Smooth muscle cell (in vitro differentiated cells): ENCODE data around the gene ASCL2. TPM values are rescaled to one million over a fixed set of nuclear protein-coding genes. Genes with fewer than 3 reads are reported as not detected.

Source experiments
- DNase-seq: peaks from one replicate; lab custom pipeline; 2025; ENCODE audit not compliant: unreplicated experiment; lab: John Stamatoyannopoulos, UW
- H2AFZ ChIP-seq: fragments of 200-600 bp; sonication (generic); 2 replicates; pipeline ENCODE4 v1.6.0; 2016; ENCODE audit warnings: antibody characterized with exemption, low read depth, mild to moderate bottlenecking
- H3F3A ChIP-seq: fragments of 200-600 bp; sonication (generic); 2 replicates; pipeline ENCODE4 v1.6.0; 2017; ENCODE audit warnings: antibody characterized with exemption, low read depth
- H3K27ac ChIP-seq: fragments of 200-600 bp; sonication (generic); 2 replicates; pipeline ENCODE4 v1.5.1; 2016; ENCODE audit warnings: low read depth, mild to moderate bottlenecking
- H3K27me3 ChIP-seq: fragments of 200-600 bp; sonication (generic); 2 replicates; pipeline ENCODE4 v1.6.1; 2016; ENCODE audit warnings: low read depth, mild to moderate bottlenecking
- H3K36me3 ChIP-seq: fragments of 200-600 bp; sonication (generic); 2 replicates; pipeline ENCODE4 v1.5.1; 2016; ENCODE audit warnings: low read depth
- H3K4me1 ChIP-seq: fragments of 200-600 bp; sonication (generic); 2 replicates; pipeline ENCODE4 v1.5.1; 2016; ENCODE audit warnings: low read depth
- H3K4me2 ChIP-seq: fragments of 200-600 bp; sonication (generic); 2 replicates; pipeline ENCODE4 v1.6.0; 2016; ENCODE audit warnings: mild to moderate bottlenecking
- H3K4me3 ChIP-seq: fragments of 200-600 bp; sonication (generic); 2 replicates; pipeline ENCODE4 v1.5.1; 2016; ENCODE audit warnings: mild to moderate bottlenecking
- H3K79me2 ChIP-seq: fragments of 200-600 bp; sonication (generic); 2 replicates; pipeline ENCODE4 v1.6.0; 2016; ENCODE audit warnings: low read depth, mild to moderate bottlenecking
- H3K9ac ChIP-seq: fragments of 200-600 bp; sonication (generic); 2 replicates; pipeline ENCODE4 v1.6.0; 2016; ENCODE audit warnings: low read depth
- H3K9me3 ChIP-seq: fragments of 200-600 bp; sonication (generic); replicated peaks from 2 replicates; pipeline ENCODE4 v1.5.1; 2016; ENCODE audit warnings: low read depth
- H4K20me1 ChIP-seq: fragments of 200-600 bp; sonication (generic); 2 replicates; pipeline ENCODE4 v1.6.0; 2016; ENCODE audit warnings: low read depth
- WGBS: methylation state at CpG from one replicate; pipeline ENCODE4 v1.1.7; 2016; ENCODE audit warnings: low lambda C conversion rate; 5-methylcytosine and 5-hydroxymethylcytosine counted together
- polyA plus RNA-seq: library from polyadenylated mRNA; unstranded; fragments of >200 nt; fragmentation: Nextera tagmentation; extraction: Ambion mirVana; gene quantifications from 2 replicates; pipeline ENCODE4 v1.2.1, GENCODE V29; 2016
- total RNA-seq: library from RNA; depleted of rRNA; stranded (reverse); fragments of >200 nt; gene quantifications from 2 replicates; pipeline ENCODE4 v1.2.3, GENCODE V29; 2014
- TF ChIP-seq, protein P1 (sequence below): fragments of 200-600 bp; sonication (generic); IDR thresholded peaks from 2 replicates; pipeline ENCODE4 v1.5.1; 2017; ENCODE audit warnings: borderline replicate concordance, mild to moderate bottlenecking, antibody characterized with exemption; ENCODE audit not compliant: insufficient read depth, poor library complexity, severe bottlenecking

The ASCL2 gene
- total and polyA plus RNA-seq, 2 experiments from 2014 or later: 0.33 TPM; not detected in 1

DNA sequence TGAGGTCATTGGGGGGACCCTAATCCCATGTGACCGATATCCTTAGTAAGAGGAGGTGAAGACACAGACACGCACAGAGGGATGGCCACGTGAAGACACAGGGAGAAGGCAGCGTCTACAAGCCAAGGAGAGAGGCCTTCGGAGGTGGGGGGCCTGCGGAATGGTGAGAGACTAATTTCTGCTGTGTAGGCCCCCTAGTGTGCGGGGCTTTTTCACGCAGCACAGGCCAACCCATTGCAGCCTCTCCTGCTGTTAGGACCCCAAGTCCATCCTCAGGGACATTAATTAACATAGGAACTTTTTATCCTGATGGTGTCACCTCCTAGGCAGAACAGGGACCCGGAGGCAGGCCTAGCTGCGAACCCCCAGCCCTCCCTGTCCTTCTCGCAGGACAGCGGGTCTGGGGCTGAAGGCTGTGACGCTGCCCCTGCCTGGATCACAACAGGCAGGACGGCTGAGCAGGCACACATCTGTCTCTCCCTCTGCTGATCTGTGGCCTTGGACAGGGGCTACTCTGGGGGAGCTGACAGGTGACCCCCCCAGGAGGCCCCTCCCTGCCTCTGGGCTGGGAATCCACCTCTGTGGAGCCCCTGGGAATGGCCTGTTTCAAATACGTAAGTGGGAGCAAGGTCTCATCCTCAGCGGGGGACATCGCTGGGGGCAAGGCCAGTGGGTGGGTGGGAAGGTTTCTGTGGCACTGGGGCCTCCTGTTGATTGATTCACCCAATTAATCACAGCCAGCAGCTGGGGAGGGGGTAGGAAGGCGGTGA, 7.9 kb downstream of the ASCL2 start:
- Histone ChIP-seq H3K9ac (no peak overlapping the region), H3K9me3 (no peaks in the 10 kb centered on the region), H3K27me3 (peaks cover 18% of the 10 kb centered on the region), H2AFZ (no peak overlapping the region), H3K4me1 (no peaks in the 10 kb centered on the region), H3K79me2 (no peaks in the 10 kb centered on the region), H3K36me3 (no peaks in the 10 kb centered on the region), H3K4me3 (no peak overlapping the region), H3K4me2 (no peak overlapping the region), H3F3A (no peaks in the 10 kb centered on the region), H3K27ac (no peak overlapping the region), H4K20me1 (no peaks in the 10 kb centered on the region)
- DNase-seq: no peak
- TF ChIP-seq, protein P1, sequence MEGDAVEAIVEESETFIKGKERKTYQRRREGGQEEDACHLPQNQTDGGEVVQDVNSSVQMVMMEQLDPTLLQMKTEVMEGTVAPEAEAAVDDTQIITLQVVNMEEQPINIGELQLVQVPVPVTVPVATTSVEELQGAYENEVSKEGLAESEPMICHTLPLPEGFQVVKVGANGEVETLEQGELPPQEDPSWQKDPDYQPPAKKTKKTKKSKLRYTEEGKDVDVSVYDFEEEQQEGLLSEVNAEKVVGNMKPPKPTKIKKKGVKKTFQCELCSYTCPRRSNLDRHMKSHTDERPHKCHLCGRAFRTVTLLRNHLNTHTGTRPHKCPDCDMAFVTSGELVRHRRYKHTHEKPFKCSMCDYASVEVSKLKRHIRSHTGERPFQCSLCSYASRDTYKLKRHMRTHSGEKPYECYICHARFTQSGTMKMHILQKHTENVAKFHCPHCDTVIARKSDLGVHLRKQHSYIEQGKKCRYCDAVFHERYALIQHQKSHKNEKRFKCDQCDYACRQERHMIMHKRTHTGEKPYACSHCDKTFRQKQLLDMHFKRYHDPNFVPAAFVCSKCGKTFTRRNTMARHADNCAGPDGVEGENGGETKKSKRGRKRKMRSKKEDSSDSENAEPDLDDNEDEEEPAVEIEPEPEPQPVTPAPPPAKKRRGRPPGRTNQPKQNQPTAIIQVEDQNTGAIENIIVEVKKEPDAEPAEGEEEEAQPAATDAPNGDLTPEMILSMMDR: no peak
- 89% methylated on average over 18 of the region's 18 CpGs for WGBS

DNA sequence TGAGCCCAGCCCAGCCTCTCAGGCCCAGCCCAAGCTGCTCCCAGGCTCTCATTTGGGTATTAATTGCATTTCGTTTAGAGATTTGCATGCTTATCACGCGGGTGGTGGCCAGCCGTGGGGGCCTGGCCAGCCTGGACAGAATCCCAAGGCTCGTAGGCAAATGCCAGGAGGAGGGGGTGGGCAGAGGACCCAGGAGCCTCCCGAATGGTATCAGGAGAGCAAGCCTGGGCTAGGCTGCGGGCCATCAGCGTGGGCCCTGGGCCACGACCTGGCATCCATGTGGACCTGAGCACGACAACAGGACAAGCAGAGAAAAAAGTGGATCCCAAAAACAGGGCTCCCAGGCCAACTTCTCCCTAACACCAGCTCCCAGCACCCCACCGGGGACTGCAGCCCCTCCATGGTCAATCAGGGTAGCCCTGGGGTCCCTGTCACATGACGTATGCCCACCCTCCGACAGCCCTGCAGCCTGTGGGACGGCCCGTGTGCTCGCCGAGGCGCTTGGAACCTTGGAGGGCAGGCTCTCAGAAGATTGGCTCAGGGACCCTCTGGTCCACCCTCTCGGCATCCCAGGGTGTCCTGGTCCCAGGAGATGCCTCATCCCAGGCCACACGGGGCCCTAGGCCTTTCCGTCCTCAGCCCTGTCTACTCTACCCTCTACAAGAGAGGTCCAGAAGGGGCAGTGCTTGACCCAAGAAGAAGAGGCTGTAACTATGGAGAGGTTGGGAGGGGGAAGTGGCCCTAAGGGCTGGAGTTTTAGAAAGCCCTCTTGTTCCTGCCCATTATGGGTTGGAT, 8.8 kb downstream of the ASCL2 start:
- WGBS: 90% methylated on average over 21 of the region's 21 CpGs
- peaks cover 16% of the 10 kb centered on the region for H3K27me3 ChIP-seq
- no peak overlapping the region for H2AFZ ChIP-seq
- no peaks in the 10 kb centered on the region for H4K20me1 ChIP-seq
- no peak overlapping the region for H3K4me2 ChIP-seq
- no peaks in the 10 kb centered on the region for H3K36me3 ChIP-seq
- H3K4me1 ChIP-seq: no peaks in the 10 kb centered on the region
- DNase-seq: no peak
- TF ChIP-seq, protein P1: no peak
- no peak overlapping the region for H3K4me3 ChIP-seq
- H3K9me3 ChIP-seq: no peaks in the 10 kb centered on the region
- no peaks in the 10 kb centered on the region for H3F3A ChIP-seq
- H3K9ac ChIP-seq: no peak overlapping the region
- H3K27ac ChIP-seq: no peak overlapping the region
- no peaks in the 10 kb centered on the region for H3K79me2 ChIP-seq

DNA sequence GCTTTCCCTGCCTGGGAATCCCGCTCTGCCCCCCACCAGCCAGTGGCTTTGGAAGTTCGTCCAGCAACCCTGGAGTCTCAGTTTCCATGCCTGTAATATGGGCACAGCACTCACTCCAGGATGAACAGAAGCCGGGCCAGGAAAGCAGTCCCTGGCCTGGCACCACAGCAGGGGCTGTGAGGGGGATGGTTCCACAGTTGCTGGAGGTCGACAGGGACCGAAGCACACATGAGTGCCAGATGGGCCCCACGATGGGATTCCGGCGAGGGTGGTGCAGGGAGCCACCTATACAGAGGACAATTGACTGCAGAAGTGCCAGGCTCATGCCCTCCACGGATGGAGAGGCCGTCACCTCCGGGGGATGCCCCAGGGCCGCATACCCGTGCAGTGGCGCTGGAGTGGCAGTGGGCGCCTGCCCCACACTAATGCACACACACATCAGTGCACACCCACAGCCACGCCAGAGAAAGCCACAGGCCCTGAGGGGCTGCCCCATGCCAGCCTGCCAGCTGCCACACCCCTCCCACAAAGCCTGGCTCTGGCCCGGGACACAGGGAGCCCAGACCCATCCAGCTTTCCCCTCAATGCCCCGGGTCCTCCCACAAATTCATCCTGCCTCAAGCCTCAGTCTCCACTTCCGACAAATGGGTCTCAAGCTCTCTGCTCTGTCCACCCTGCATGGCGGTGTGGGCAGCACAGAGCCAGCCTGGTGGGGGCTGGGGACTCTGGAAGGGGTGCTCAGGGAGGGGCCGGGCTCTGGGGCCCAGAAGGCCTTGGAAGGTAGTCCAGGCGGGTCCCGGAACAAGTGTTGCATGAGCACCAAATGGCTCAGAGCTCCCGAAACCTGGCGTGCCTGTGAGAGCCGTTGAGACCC, 9.7 kb downstream of the ASCL2 start:
- no peak for DNase-seq
- H3K9me3 ChIP-seq: no peaks in the 10 kb centered on the region
- no peak overlapping the region for H3K4me2 ChIP-seq
- H2AFZ ChIP-seq: no peak overlapping the region
- H3F3A ChIP-seq: no peaks in the 10 kb centered on the region
- H3K27ac ChIP-seq: no peak overlapping the region
- H3K36me3 ChIP-seq: no peaks in the 10 kb centered on the region
- 93% methylated on average over 26 of the region's 26 CpGs for WGBS
- no peak overlapping the region for H3K9ac ChIP-seq
- no peaks in the 10 kb centered on the region for H3K4me1 ChIP-seq
- H4K20me1 ChIP-seq: no peaks in the 10 kb centered on the region
- H3K79me2 ChIP-seq: no peaks in the 10 kb centered on the region
- TF ChIP-seq, protein P1: no peak
- H3K27me3 ChIP-seq: peaks cover 8% of the 10 kb centered on the region
- H3K4me3 ChIP-seq: no peak overlapping the region
